HL-60 (cell line): ENCODE measurements around the gene PLXDC2.

Experiments used
- DNase-seq, 2 experiments: peaks; one replicate each; pipeline ENCODE4 v3.0.0-alpha.2; 2010 to 2020; ENCODE audit warnings: low read depth in 1 of 2, low spot score in 1 of 2
- H3K27ac ChIP-seq: fragments of 250-450 bp; sonication (Bioruptor Pico); replicated peaks from 2 replicates; pipeline ENCODE4 v1.5.1; 2020; ENCODE audit warnings: mild to moderate bottlenecking, moderate library complexity
- H3K27me3 ChIP-seq: fragments of 250-450 bp; sonication (Bioruptor Pico); 2 replicates; pipeline ENCODE4 v1.5.1; 2021; ENCODE audit warnings: mild to moderate bottlenecking, moderate library complexity; ENCODE audit not compliant: insufficient read depth, poor library complexity, severe bottlenecking
- H3K4me3 ChIP-seq: replicated peaks from 2 replicates; pipeline ENCODE4 v1.5.1; 2011; ENCODE audit warnings: mild to moderate bottlenecking, control low read depth, low read length; ENCODE audit not compliant: insufficient read depth
- CTCF ChIP-seq: IDR thresholded peaks from one replicate; pipeline ENCODE4 v1.5.1; 2011; ENCODE audit warnings: low read length, control low read depth, inconsistent platforms; ENCODE audit not compliant: insufficient read depth
- GABPA ChIP-seq: IDR thresholded peaks from 2 replicates; pipeline ENCODE4 v1.6.1; 2012; ENCODE audit warnings: low read depth
- POLR2AphosphoS5 ChIP-seq: IDR thresholded peaks from 2 replicates; pipeline ENCODE4 v1.6.1; 2012; ENCODE audit warnings: low read depth
- REST ChIP-seq: IDR thresholded peaks from 2 replicates; pipeline ENCODE4 v1.6.1; 2012; ENCODE audit warnings: low read depth; ENCODE audit not compliant: insufficient replicate concordance
- SPI1 ChIP-seq: IDR thresholded peaks from 2 replicates; pipeline ENCODE4 v1.6.1; 2012; ENCODE audit warnings: low read depth, mild to moderate bottlenecking, borderline replicate concordance

Gene PLXDC2

GRCh38 chr10:20289070-20289828 lies 473.0 kb downstream of the PLXDC2 start:
- no peak for DNase-seq
- TF ChIP-seq CTCF (no peak), GABPA (no peak), POLR2AphosphoS5 (no peak), REST (no peak), SPI1 (no peak)
- no peak overlapping the region for H3K4me3 ChIP-seq
- H3K27ac ChIP-seq, result no peak overlapping the region
- no peaks in the 10 kb centered on the region for H3K27me3 ChIP-seq

GRCh38 chr10:20298417-20298816 lies 482.2 kb downstream of the PLXDC2 start:
- no peak for DNase-seq
- Histone ChIP-seq H3K4me3 (no peak overlapping the region), H3K27ac (no peak overlapping the region), H3K27me3 (no peaks in the 10 kb centered on the region)
- TF ChIP-seq SPI1 (no peak), REST (no peak)

- no peak overlapping the region for H3K27ac ChIP-seq
- DNase-seq, result no peak
- H3K4me3 ChIP-seq, result no peak overlapping the region
- H3K27me3 ChIP-seq, result no peaks in the 10 kb centered on the region
- no peak for TF ChIP-seq GABPA
Observed at GRCh38 chr10:20299034-20299736, 483.0 kb downstream of the PLXDC2 start.

- TF ChIP-seq SPI1, result no peak
- TF ChIP-seq REST, result no peak
- TF ChIP-seq CTCF, result no peak
- TF ChIP-seq GABPA, result no peak
- TF ChIP-seq POLR2AphosphoS5, result no peak
- Histone ChIP-seq H3K27ac (no peak overlapping the region), H3K4me3 (no peak overlapping the region), H3K27me3 (no peaks in the 10 kb centered on the region)
- no peak for DNase-seq
Observed at GRCh38 chr10:20300735-20301134, 484.5 kb downstream of the PLXDC2 start.
